ENCODE results near the gene TP53RK.
A peak's percentile ranks its signal among the peaks of the same experiment; 100 is the strongest.

TP53RK gene

DNA sequence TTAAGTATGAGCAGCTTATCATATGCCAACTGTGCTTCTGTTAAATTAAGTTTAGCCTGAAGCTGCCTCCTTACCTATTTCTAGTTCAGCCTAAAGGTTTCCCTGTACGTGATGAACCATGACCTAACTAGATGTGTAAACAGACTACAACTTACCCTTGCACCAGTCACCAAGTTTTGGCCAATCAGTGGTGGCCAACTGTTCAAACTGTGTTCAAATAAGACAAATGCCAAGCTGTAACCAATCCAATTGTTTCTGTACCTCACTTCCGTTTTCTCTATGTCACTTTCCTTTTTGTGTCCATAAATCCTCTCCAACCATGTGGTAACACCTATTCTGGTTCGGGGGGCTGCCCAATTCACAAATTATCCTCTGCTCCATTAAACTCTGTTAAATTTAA lies 14.2 kb upstream of the TP53RK start:
- Histone ChIP-seq H3K4me1 (ENCODE audit: control insufficient read depth, insufficient read depth, low read length) (peaks cover 21% of the 10 kb centered on the region), H3K27me3 (ENCODE audit: control insufficient read depth, insufficient read depth, low read length) (no peaks in the 10 kb centered on the region), H3K36me3 (ENCODE audit: control insufficient read depth, insufficient read depth, low read length) (no peaks in the 10 kb centered on the region), H3K9ac (ENCODE audit: low read depth, low read length) (no peak overlapping the region), H3K4me3 (ENCODE audit: low read depth, low read length) (no peak overlapping the region), H3K9me3 (ENCODE audit: control insufficient read depth, insufficient read depth, low read length) (peaks cover 4% of the 10 kb centered on the region)

- Histone ChIP-seq H3K9me3 (ENCODE audit: control insufficient read depth, insufficient read depth, low read length) (peaks cover 4% of the 10 kb centered on the region), H3K36me3 (ENCODE audit: control insufficient read depth, insufficient read depth, low read length) (no peaks in the 10 kb centered on the region), H3K4me3 (ENCODE audit: low read depth, low read length) (no peak overlapping the region), H3K4me1 (ENCODE audit: control insufficient read depth, insufficient read depth, low read length) (peaks cover 18% of the 10 kb centered on the region), H3K9ac (ENCODE audit: low read depth, low read length) (no peak overlapping the region), H3K27me3 (ENCODE audit: control insufficient read depth, insufficient read depth, low read length) (no peaks in the 10 kb centered on the region)
Observed at GRCh38 chr20:46702447-46703203, 13.4 kb upstream of the TP53RK start.

DNA sequence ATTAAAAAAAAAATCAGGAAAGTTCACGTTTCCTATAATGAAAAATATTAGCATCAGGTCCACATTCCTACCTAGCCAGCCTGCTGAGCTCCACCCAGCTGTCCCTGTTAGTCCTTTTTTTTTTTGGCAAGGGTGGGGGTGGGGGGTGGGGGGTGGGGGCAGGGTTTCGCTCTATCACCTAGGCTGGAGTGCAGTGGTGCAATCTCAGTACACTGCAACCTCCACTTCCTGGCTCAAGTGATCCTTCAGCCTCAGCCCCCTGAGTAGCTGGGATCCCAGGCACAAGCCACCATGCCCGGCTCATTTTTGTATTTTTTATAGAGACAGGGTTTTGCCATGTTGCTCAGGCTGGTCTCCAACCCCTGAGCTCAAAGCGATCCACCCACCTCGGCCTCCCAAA lies 12.7 kb upstream of the TP53RK start:
- Histone ChIP-seq H3K4me1 (ENCODE audit: control insufficient read depth, insufficient read depth, low read length) (peaks cover 18% of the 10 kb centered on the region), H3K27me3 (ENCODE audit: control insufficient read depth, insufficient read depth, low read length) (no peaks in the 10 kb centered on the region), H3K9me3 (ENCODE audit: control insufficient read depth, insufficient read depth, low read length) (peaks cover 4% of the 10 kb centered on the region), H3K36me3 (ENCODE audit: control insufficient read depth, insufficient read depth, low read length) (no peaks in the 10 kb centered on the region), H3K4me3 (ENCODE audit: low read depth, low read length) (no peak overlapping the region), H3K9ac (ENCODE audit: low read depth, low read length) (no peak overlapping the region)

GRCh38 chr20:46701556-46701955 lies 12.3 kb upstream of the TP53RK start:
- H3K27me3 ChIP-seq (ENCODE audit: control insufficient read depth, insufficient read depth, low read length), result no peaks in the 10 kb centered on the region
- no peaks in the 10 kb centered on the region for H3K36me3 ChIP-seq (ENCODE audit: control insufficient read depth, insufficient read depth, low read length)
- peak overlapping the region; percentile 30 for H3K9ac ChIP-seq (ENCODE audit: low read depth, low read length)
- no peak overlapping the region for H3K4me3 ChIP-seq (ENCODE audit: low read depth, low read length)
- H3K4me1 ChIP-seq (ENCODE audit: control insufficient read depth, insufficient read depth, low read length), result peaks cover 18% of the 10 kb centered on the region
- peaks cover 2% of the 10 kb centered on the region for H3K9me3 ChIP-seq (ENCODE audit: control insufficient read depth, insufficient read depth, low read length)

GRCh38 chr20:46701057-46701456 lies 11.8 kb upstream of the TP53RK start:
- Histone ChIP-seq H3K4me1 (ENCODE audit: control insufficient read depth, insufficient read depth, low read length) (peaks cover 18% of the 10 kb centered on the region), H3K4me3 (ENCODE audit: low read depth, low read length) (no peak overlapping the region), H3K36me3 (ENCODE audit: control insufficient read depth, insufficient read depth, low read length) (no peaks in the 10 kb centered on the region), H3K9ac (ENCODE audit: low read depth, low read length) (peak overlapping the region; percentile 30), H3K27me3 (ENCODE audit: control insufficient read depth, insufficient read depth, low read length) (no peaks in the 10 kb centered on the region), H3K9me3 (ENCODE audit: control insufficient read depth, insufficient read depth, low read length) (no peaks in the 10 kb centered on the region)

DNA sequence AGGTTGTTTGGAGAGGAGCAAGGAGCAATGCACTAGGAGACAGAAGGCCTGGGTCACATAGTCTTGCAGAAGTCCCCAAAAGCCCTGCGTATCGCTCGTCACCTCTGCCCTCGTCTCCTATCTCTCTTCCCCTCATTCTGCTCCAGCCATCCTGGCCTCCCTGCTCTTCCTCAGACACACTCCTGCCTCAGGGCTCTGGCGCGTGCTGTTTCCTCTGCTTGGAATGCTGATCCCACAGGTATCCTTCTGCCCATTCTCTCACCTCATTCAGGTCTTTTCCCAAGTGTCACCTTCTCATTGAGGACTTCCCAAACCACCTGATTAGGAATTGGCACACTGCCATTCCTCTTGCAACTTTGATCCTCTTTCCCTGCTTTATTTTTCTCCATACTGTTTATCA lies 11.2 kb upstream of the TP53RK start:
- no peaks in the 10 kb centered on the region for H3K27me3 ChIP-seq (ENCODE audit: control insufficient read depth, insufficient read depth, low read length)
- H3K36me3 ChIP-seq (ENCODE audit: control insufficient read depth, insufficient read depth, low read length), result no peaks in the 10 kb centered on the region
- H3K9ac ChIP-seq (ENCODE audit: low read depth, low read length), result no peak overlapping the region
- H3K4me3 ChIP-seq (ENCODE audit: low read depth, low read length), result no peak overlapping the region
- H3K9me3 ChIP-seq (ENCODE audit: control insufficient read depth, insufficient read depth, low read length), result no peaks in the 10 kb centered on the region
- peaks cover 18% of the 10 kb centered on the region for H3K4me1 ChIP-seq (ENCODE audit: control insufficient read depth, insufficient read depth, low read length)

DNA sequence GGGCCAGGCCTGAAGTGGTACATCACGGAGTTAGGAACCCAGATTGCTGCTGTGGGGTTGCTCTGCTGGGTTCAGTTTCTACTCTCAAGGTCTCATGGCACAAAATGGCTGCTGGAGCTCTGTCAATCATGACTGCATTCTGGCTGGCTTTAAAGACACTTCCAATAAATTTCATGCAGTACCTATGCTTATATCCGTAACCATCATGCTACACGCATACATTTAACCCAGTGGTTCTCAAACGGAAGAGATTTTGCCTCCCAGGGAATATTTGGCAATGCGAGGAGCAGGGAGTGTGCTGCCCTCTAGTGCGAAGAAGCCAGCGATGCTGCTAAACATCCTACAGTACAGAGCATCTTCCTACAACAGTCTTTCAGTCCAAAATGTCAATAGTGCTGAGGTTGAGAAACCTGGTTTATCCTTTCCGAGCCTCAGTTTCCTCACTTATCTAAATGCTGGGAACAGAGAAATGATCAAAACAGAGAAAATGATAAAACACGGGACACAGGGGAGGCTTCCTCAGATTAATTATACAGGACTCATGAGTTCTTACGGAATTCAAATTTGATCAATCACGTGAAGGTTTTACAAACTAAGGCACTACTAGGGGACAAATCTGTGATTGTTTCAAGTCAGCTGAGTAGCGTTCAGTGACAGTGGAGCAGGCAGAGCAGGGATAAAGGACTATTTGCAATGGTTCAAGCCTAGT lies 10.6 kb upstream of the TP53RK start:
- H3K36me3 ChIP-seq (ENCODE audit: control insufficient read depth, insufficient read depth, low read length), result no peaks in the 10 kb centered on the region
- no peaks in the 10 kb centered on the region for H3K27me3 ChIP-seq (ENCODE audit: control insufficient read depth, insufficient read depth, low read length)
- H3K9ac ChIP-seq (ENCODE audit: low read depth, low read length), result no peak overlapping the region
- peaks cover 17% of the 10 kb centered on the region for H3K4me1 ChIP-seq (ENCODE audit: control insufficient read depth, insufficient read depth, low read length)
- H3K9me3 ChIP-seq (ENCODE audit: control insufficient read depth, insufficient read depth, low read length), result no peaks in the 10 kb centered on the region
- no peak overlapping the region for H3K4me3 ChIP-seq (ENCODE audit: low read depth, low read length)

- Histone ChIP-seq H3K36me3 (ENCODE audit: control insufficient read depth, insufficient read depth, low read length) (no peaks in the 10 kb centered on the region), H3K9me3 (ENCODE audit: control insufficient read depth, insufficient read depth, low read length) (no peaks in the 10 kb centered on the region), H3K27me3 (ENCODE audit: control insufficient read depth, insufficient read depth, low read length) (no peaks in the 10 kb centered on the region), H3K9ac (ENCODE audit: low read depth, low read length) (no peak overlapping the region), H3K4me3 (ENCODE audit: low read depth, low read length) (no peak overlapping the region), H3K4me1 (ENCODE audit: control insufficient read depth, insufficient read depth, low read length) (peaks cover 19% of the 10 kb centered on the region)
Observed at GRCh38 chr20:46698788-46699187, 9.5 kb upstream of the TP53RK start.

DNA sequence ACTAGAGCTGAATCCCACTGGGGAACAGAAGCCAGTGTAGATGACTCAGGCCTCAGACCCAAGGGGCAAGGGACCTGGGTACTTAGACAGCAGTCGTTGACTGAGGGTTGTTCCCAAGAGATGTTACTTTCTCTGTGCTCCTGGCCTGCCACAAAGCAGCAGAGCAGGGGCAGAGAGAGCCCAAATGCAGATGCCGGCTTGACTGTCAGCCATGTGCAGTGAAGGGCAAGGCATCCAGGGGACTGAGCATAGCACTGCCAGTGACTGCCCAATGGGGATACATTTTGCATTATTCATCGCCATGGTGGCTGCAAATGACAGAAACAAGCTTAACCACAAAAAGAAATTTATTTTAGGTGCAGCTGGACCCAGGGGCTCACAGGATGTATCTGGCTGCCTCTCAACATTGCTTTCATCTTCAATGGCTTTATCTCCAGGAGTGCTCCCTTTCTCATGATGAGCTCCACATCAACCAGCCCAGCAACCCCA lies 7.6 kb upstream of the TP53RK start:
- H3K4me3 ChIP-seq (ENCODE audit: low read depth, low read length), result no peak overlapping the region
- H3K9ac ChIP-seq (ENCODE audit: low read depth, low read length), result no peak overlapping the region
- H3K36me3 ChIP-seq (ENCODE audit: control insufficient read depth, insufficient read depth, low read length), result no peaks in the 10 kb centered on the region
- H3K4me1 ChIP-seq (ENCODE audit: control insufficient read depth, insufficient read depth, low read length), result peaks cover 10% of the 10 kb centered on the region
- H3K27me3 ChIP-seq (ENCODE audit: control insufficient read depth, insufficient read depth, low read length), result no peaks in the 10 kb centered on the region
- H3K9me3 ChIP-seq (ENCODE audit: control insufficient read depth, insufficient read depth, low read length), result no peaks in the 10 kb centered on the region

- Histone ChIP-seq H3K4me1 (ENCODE audit: control insufficient read depth, insufficient read depth, low read length) (peaks cover 3% of the 10 kb centered on the region), H3K4me3 (ENCODE audit: low read depth, low read length) (no peak overlapping the region), H3K9me3 (ENCODE audit: control insufficient read depth, insufficient read depth, low read length) (no peaks in the 10 kb centered on the region), H3K9ac (ENCODE audit: low read depth, low read length) (no peak overlapping the region), H3K27me3 (ENCODE audit: control insufficient read depth, insufficient read depth, low read length) (no peaks in the 10 kb centered on the region), H3K36me3 (ENCODE audit: control insufficient read depth, insufficient read depth, low read length) (no peaks in the 10 kb centered on the region)
Observed at GRCh38 chr20:46695892-46696291, 6.6 kb upstream of the TP53RK start.

DNA sequence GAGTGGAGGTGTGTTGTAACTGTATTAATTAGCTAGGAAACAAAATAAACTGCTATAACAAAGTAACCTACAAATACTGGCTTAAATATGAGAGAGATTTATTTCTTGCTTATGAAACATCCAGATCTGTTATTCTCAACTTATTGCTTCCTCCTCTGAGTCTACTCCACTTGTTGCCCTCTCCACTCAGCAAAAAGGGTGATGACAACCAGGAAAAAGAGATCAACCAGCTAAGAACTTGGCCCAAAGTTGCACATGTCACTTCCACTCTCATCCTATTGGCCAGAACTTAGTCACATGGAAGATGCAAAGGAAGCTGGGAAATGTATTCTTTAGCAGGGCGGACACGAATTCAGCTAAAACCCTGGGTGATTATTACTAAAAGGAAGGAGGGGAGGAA lies 5.2 kb upstream of the TP53RK start:
- H3K4me3 ChIP-seq (ENCODE audit: low read depth, low read length), result no peak overlapping the region
- H3K4me1 ChIP-seq (ENCODE audit: control insufficient read depth, insufficient read depth, low read length), result peaks cover 7% of the 10 kb centered on the region
- H3K9ac ChIP-seq (ENCODE audit: low read depth, low read length), result no peak overlapping the region
- H3K27me3 ChIP-seq (ENCODE audit: control insufficient read depth, insufficient read depth, low read length), result no peaks in the 10 kb centered on the region
- H3K36me3 ChIP-seq (ENCODE audit: control insufficient read depth, insufficient read depth, low read length), result no peaks in the 10 kb centered on the region
- no peaks in the 10 kb centered on the region for H3K9me3 ChIP-seq (ENCODE audit: control insufficient read depth, insufficient read depth, low read length)

GRCh38 chr20:46691196-46691595 lies 2.0 kb upstream of the TP53RK start:
- peaks cover 4% of the 10 kb centered on the region for H3K36me3 ChIP-seq (ENCODE audit: control insufficient read depth, insufficient read depth, low read length)
- H3K4me3 ChIP-seq (ENCODE audit: low read depth, low read length), result no peak overlapping the region
- H3K4me1 ChIP-seq (ENCODE audit: control insufficient read depth, insufficient read depth, low read length), result peaks cover 10% of the 10 kb centered on the region
- H3K27me3 ChIP-seq (ENCODE audit: control insufficient read depth, insufficient read depth, low read length), result no peaks in the 10 kb centered on the region
- no peak overlapping the region for H3K9ac ChIP-seq (ENCODE audit: low read depth, low read length)
- H3K9me3 ChIP-seq (ENCODE audit: control insufficient read depth, insufficient read depth, low read length), result no peaks in the 10 kb centered on the region

Data from iPS-15b (cell line).